Kidney epithelial cell (primary cell): ENCODE measurements around the gene PRC1. TPM values are rescaled to one million over a fixed set of nuclear protein-coding genes. Genes with fewer than 3 reads are reported as not detected.

Experiments used
- DNase-seq: peaks from one replicate; pipeline ENCODE4 v3.0.0-alpha.2; 2010; ENCODE audit warnings: low read depth
- H3K27me3 ChIP-seq: 2 replicates; pipeline ENCODE4 v1.6.0; 2011; ENCODE audit warnings: low read length; ENCODE audit not compliant: control insufficient read depth, insufficient read depth
- H3K36me3 ChIP-seq: 2 replicates; pipeline ENCODE4 v1.5.1; 2011; ENCODE audit warnings: low read length; ENCODE audit not compliant: control insufficient read depth, insufficient read depth
- H3K4me3 ChIP-seq: 2 replicates; pipeline ENCODE4 v1.5.1; 2011; ENCODE audit warnings: low read depth, mild to moderate bottlenecking, control low read depth, low read length
- CTCF ChIP-seq: IDR thresholded peaks from 2 replicates; pipeline ENCODE4 v1.5.1; 2011; ENCODE audit warnings: mild to moderate bottlenecking, moderate library complexity, low read length, control low read depth, inconsistent platforms; ENCODE audit not compliant: insufficient read depth, poor library complexity, severe bottlenecking
- total RNA-seq: library from RNA; depleted of rRNA; stranded (reverse); fragments of >200 nt; gene quantifications from 2 replicates; pipeline ENCODE4 v1.2.3, GENCODE V29; 2015

Gene PRC1
- total RNA-seq, 1 donor from 2014 or later: 17.0 TPM

GRCh38 chr15:90972133-90972532 is 22.2 kb downstream of the PRC1 start:
- DNase-seq: no peak
- TF ChIP-seq CTCF: no peak
- no peaks in the 10 kb centered on the region for H3K36me3 ChIP-seq
- no peaks in the 10 kb centered on the region for H3K27me3 ChIP-seq
- H3K4me3 ChIP-seq: no peak overlapping the region

- DNase-seq: no peak
- TF ChIP-seq CTCF: no peak
- Histone ChIP-seq H3K4me3 (no peak overlapping the region), H3K27me3 (no peaks in the 10 kb centered on the region), H3K36me3 (peaks cover 1% of the 10 kb centered on the region)
Measured at GRCh38 chr15:90970274-90970673, 24.1 kb downstream of the PRC1 start.

GRCh38 chr15:90968434-90968833 is 25.9 kb downstream of the PRC1 start:
- no peak for TF ChIP-seq CTCF
- no peak for DNase-seq
- Histone ChIP-seq H3K27me3 (no peaks in the 10 kb centered on the region), H3K4me3 (no peak overlapping the region), H3K36me3 (peaks cover 1% of the 10 kb centered on the region)

- no peak overlapping the region for H3K4me3 ChIP-seq
- peaks cover 1% of the 10 kb centered on the region for H3K36me3 ChIP-seq
- H3K27me3 ChIP-seq: no peaks in the 10 kb centered on the region
- TF ChIP-seq CTCF: no peak
- no peak for DNase-seq
Measured at GRCh38 chr15:90967206-90967605, 27.1 kb downstream of the PRC1 start.

- TF ChIP-seq CTCF: no peak
- Histone ChIP-seq H3K36me3 (peaks cover 1% of the 10 kb centered on the region), H3K27me3 (no peaks in the 10 kb centered on the region), H3K4me3 (no peak overlapping the region)
- no peak for DNase-seq
Measured at GRCh38 chr15:90966262-90966661, 28.1 kb downstream of the PRC1 start.

- no peak overlapping the region for H3K4me3 ChIP-seq
- no peak for TF ChIP-seq CTCF
- H3K36me3 ChIP-seq: peaks cover 1% of the 10 kb centered on the region
- H3K27me3 ChIP-seq: no peaks in the 10 kb centered on the region
- no peak for DNase-seq
Measured at GRCh38 chr15:90962021-90962420, 32.3 kb downstream of the PRC1 start.
